Transverse colon (tissue), 4 donors: ENCODE measurements around the gene ASB9. TPM values are rescaled to one million over a fixed set of nuclear protein-coding genes. Genes with fewer than 3 reads are reported as not detected.

Experiments used
- DNase-seq: peaks from one replicate; pipeline ENCODE4 v3.0.0-alpha.2; 2019
- H3K27ac ChIP-seq, 4 donors: fragments of 200-600 bp; sonication (generic); 2 replicates each; pipeline ENCODE4 v1.5.1; 2016 to 2018; ENCODE audit warnings: inconsistent platforms in 4 of 4
- H3K27me3 ChIP-seq: fragments of 200-600 bp; sonication (generic); 2 replicates; pipeline ENCODE4 v1.5.1; 2017; ENCODE audit warnings: inconsistent platforms
- H3K36me3 ChIP-seq, 4 donors: fragments of 200-600 bp; sonication (generic); 2 replicates each; pipeline ENCODE4 v1.5.1; 2017 to 2019; ENCODE audit warnings: inconsistent platforms in 4 of 4
- H3K4me1 ChIP-seq, 4 donors: fragments of 200-600 bp; sonication (generic); 2 replicates each; pipeline ENCODE4 v1.5.1; 2017 to 2020; ENCODE audit warnings: inconsistent platforms in 4 of 4
- H3K4me3 ChIP-seq, 4 donors: fragments of 200-600 bp; sonication (generic); 1 replicate in 1 of 4; 2 replicates in 3 of 4; pipeline versions ENCODE4 v1.5.1 to v1.6.1; 2017 to 2019; ENCODE audit warnings: inconsistent platforms in 4 of 4
- H3K9me3 ChIP-seq, 2 donors: fragments of 200-600 bp; sonication (generic); 2 replicates each; pipeline ENCODE4 v1.5.1; 2017 to 2019; ENCODE audit warnings: inconsistent platforms in 2 of 2
- CTCF ChIP-seq, 5 experiments: fragments of 200-600 bp in 3 of 5; fragments of 450-650 bp in 2 of 5; sonication (generic) in 3 of 5; IDR thresholded peaks; 1 replicate in 2 of 5; 2 replicates in 3 of 5; pipeline ENCODE4 v1.5.1; 2016 to 2017; ENCODE audit warnings: antibody characterized with exemption in 5 of 5, inconsistent platforms in 3 of 5, mild to moderate bottlenecking in 2 of 5, moderate library complexity in 1 of 5
- EP300 ChIP-seq: sonication (generic); formaldehyde crosslinking; IDR thresholded peaks from one replicate; pipeline ENCODE4 v1.6.1; 2017; ENCODE audit warnings: antibody characterized with exemption, low read depth
- POLR2A ChIP-seq: fragments of 450-650 bp; IDR thresholded peaks from one replicate; pipeline ENCODE4 v1.6.1; 2016; ENCODE audit warnings: antibody characterized with exemption, mild to moderate bottlenecking, moderate library complexity
- POLR2AphosphoS5 ChIP-seq, 3 donors: sonication (generic); formaldehyde crosslinking; IDR thresholded peaks; one replicate each; pipeline ENCODE4 v1.6.1; 2016; ENCODE audit warnings: antibody characterized with exemption in 3 of 3
- WGBS, 2 donors: methylation state at CpG; one replicate each; pipeline ENCODE4 v1.1.5; 2018; ENCODE audit warnings: low coverage in 1 of 2; 5-methylcytosine and 5-hydroxymethylcytosine counted together
- in situ Hi-C, 4 donors: fragments of 200-750 bp; cut with MboI; loops; one replicate each; pipeline versions ENCODE4 v1.15.0 to v1.15.1; 2017; ENCODE audit warnings: low sequenced_read_pairs in 3 of 4, low pct_ligation_motif_present in 1 of 4, low pct_unique_long_range_greater_than_20kb in 1 of 4
- intact Hi-C: fragments of 100-400 bp; cut with DNase I; formaldehyde crosslinking; loops from one replicate; pipeline ENCODE4 v1.15.1; 2023; ENCODE audit warnings: low total_unique reads
- total RNA-seq, 4 donors: library from RNA; depleted of rRNA; stranded (reverse); fragments of >200 nt; gene quantifications; one replicate each; pipeline ENCODE4 v1.1.0, GENCODE V29; 2016

Gene ASB9
- total RNA-seq, 4 donors from 2014 or later = 1.8 to 3.0 (median 2.5) TPM; not detected in 1

- intact Hi-C loops (no loop called here), in situ Hi-C loops (no loop called here)
- no peaks in the 10 kb centered on the region for H3K9me3 ChIP-seq
- WGBS, 2 donors = 82 to 93% methylated on average over 2 to 3 of the region's 3 CpGs
- no peak for DNase-seq
- H3K4me3 ChIP-seq = no peak overlapping the region
- no peak overlapping the region for H3K27ac ChIP-seq
- H3K36me3 ChIP-seq = no peaks in the 10 kb centered on the region
- H3K4me1 ChIP-seq = no peaks in the 10 kb centered on the region
- TF ChIP-seq EP300 (no peak), POLR2AphosphoS5 (IDR thresholded peaks at IDR 0.05) (no peak), POLR2A (no peak), CTCF (IDR thresholded peaks at IDR 0.05) (no peak)
- H3K27me3 ChIP-seq = no peaks in the 10 kb centered on the region
Measured at GRCh38 chrX:15209096-15209495, 60.8 kb downstream of the ASB9 start.

DNA sequence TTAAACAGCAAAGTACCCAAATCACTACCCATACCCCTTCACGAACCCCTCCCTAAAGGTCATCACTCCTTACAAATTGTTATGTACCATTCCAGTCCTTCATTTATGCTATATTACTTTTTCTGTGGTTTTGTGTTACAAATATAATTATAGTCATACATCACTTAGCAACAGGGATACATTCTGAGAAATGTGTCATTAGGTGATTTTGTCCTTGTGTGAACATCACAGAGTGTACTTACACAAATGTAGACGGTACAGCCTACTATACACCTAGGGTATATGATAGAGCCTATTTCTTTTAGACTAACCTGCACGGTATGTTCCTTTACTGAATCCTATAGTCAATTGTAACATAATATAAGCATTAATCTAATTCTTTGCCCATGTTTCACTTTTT lies 61.9 kb downstream of the ASB9 start:
- no peaks in the 10 kb centered on the region for H3K4me1 ChIP-seq
- H3K27me3 ChIP-seq = no peaks in the 10 kb centered on the region
- 82 to 100% methylated on average over 2 to 3 of the region's 3 CpGs for WGBS, 2 donors
- TF ChIP-seq CTCF (IDR thresholded peaks at IDR 0.05) = no peak
- TF ChIP-seq POLR2A = no peak
- TF ChIP-seq EP300 = no peak
- no peak for TF ChIP-seq POLR2AphosphoS5 (IDR thresholded peaks at IDR 0.05)
- H3K27ac ChIP-seq = no peak overlapping the region
- in situ Hi-C loops = no loop called here
- no peak for DNase-seq
- H3K4me3 ChIP-seq = no peak overlapping the region
- intact Hi-C loops = no loop called here
- no peaks in the 10 kb centered on the region for H3K36me3 ChIP-seq
- no peaks in the 10 kb centered on the region for H3K9me3 ChIP-seq

DNA sequence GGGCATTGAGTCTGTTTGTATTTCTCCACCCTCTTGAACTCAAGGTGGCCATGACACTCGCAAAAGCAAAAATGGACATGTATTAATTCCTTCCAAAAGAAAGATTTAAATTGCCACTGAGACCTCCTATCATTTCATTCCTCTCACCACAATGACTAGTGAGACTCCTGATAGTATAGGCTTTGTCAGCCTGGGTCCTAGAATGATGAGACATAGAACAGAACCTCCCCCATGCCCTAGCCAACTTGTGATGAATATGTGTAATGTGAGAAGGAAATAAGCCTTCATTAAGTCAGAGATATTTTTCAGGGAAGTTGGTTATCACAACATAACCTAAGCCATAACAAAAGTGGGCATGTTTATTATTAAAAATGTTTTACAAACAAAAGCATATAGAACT lies 62.5 kb downstream of the ASB9 start:
- DNase-seq = no peak
- TF ChIP-seq CTCF (IDR thresholded peaks at IDR 0.05) (no peak), EP300 (no peak), POLR2A (no peak), POLR2AphosphoS5 (IDR thresholded peaks at IDR 0.05) (no peak)
- Histone ChIP-seq H3K4me3 (no peak overlapping the region), H3K27me3 (no peaks in the 10 kb centered on the region), H3K9me3 (no peaks in the 10 kb centered on the region), H3K27ac (no peak overlapping the region), H3K4me1 (no peaks in the 10 kb centered on the region), H3K36me3 (no peaks in the 10 kb centered on the region)
- 66 to 100% methylated on average over 1 of the region's 1 CpG for WGBS, 2 donors
- in situ Hi-C loops = no loop called here
- intact Hi-C loops = no loop called here

GRCh38 chrX:15206306-15206705 lies 63.6 kb downstream of the ASB9 start:
- no peak overlapping the region for H3K4me3 ChIP-seq
- TF ChIP-seq EP300 (no peak), POLR2A (no peak), POLR2AphosphoS5 (IDR thresholded peaks at IDR 0.05) (no peak), CTCF (IDR thresholded peaks at IDR 0.05) (no peak)
- no peaks in the 10 kb centered on the region for H3K9me3 ChIP-seq
- in situ Hi-C loops = no loop called here
- intact Hi-C loops = no loop called here
- no peak for DNase-seq
- H3K4me1 ChIP-seq = no peaks in the 10 kb centered on the region
- H3K27ac ChIP-seq = no peak overlapping the region
- 90% methylated on average over 1 of the region's 1 CpG; no CpG with 5 or more reads in 1 of the 2 donors for WGBS, 2 donors
- no peaks in the 10 kb centered on the region for H3K27me3 ChIP-seq
- H3K36me3 ChIP-seq = no peaks in the 10 kb centered on the region
